Epithelial cell of esophagus (primary cell): ENCODE measurements around the gene PCDHA8.
"Not testable (repeated sequence)": the region's sequence is repeated elsewhere in the genome, so short reads cannot be mapped to it uniquely, and the experiment has no call there.

Experiments used
- DNase-seq: peaks from one replicate; pipeline ENCODE4 v3.0.0; 2010; ENCODE audit warnings: low read depth
- H3K4me3 ChIP-seq: 2 replicates; pipeline ENCODE4 v1.5.1; 2011; ENCODE audit warnings: mild to moderate bottlenecking, low read length, control low read depth
- TF ChIP-seq, protein P1 (sequence below): IDR thresholded peaks from 2 replicates; pipeline ENCODE4 v1.5.1; 2011; ENCODE audit warnings: low read depth, mild to moderate bottlenecking, low read length, control low read depth, inconsistent platforms; ENCODE audit not compliant: insufficient read depth; ENCODE audit errors: missing control alignments

The PCDHA8 gene

DNA sequence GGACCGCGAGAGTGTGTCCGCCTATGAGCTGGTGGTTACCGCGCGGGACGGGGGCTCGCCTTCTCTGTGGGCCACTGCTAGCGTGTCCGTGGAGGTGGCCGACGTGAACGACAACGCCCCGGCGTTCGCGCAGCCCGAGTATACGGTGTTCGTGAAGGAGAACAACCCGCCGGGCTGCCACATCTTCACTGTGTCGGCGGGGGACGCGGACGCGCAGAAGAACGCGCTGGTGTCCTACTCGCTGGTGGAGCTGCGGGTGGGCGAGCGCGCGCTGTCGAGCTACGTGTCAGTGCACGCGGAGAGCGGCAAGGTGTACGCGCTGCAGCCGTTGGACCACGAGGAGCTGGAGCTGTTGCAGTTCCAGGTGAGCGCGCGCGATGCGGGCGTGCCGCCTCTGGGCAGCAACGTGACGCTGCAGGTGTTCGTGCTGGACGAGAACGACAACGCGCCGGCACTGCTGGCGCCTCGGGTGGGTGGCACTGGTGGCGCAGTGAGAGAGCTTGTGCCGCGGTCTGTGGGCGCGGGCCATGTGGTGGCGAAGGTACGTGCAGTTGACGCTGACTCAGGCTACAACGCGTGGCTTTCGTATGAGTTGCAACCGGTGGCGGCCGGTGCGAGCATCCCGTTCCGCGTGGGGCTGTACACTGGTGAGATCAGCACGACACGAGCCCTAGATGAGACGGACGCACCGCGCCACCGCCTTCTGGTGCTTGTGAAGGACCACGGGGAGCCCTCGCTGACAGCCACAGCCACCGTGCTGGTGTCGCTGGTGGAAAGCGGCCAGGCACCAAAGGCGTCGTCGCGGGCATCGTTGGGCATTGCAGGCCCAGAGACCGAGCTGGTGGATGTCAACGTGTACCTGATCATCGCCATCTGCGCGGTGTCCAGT, 5.1 kb upstream of the PCDHA8 start:
- H3K4me3 ChIP-seq: no peak overlapping the region
- DNase-seq: no peak
- TF ChIP-seq, protein P1, sequence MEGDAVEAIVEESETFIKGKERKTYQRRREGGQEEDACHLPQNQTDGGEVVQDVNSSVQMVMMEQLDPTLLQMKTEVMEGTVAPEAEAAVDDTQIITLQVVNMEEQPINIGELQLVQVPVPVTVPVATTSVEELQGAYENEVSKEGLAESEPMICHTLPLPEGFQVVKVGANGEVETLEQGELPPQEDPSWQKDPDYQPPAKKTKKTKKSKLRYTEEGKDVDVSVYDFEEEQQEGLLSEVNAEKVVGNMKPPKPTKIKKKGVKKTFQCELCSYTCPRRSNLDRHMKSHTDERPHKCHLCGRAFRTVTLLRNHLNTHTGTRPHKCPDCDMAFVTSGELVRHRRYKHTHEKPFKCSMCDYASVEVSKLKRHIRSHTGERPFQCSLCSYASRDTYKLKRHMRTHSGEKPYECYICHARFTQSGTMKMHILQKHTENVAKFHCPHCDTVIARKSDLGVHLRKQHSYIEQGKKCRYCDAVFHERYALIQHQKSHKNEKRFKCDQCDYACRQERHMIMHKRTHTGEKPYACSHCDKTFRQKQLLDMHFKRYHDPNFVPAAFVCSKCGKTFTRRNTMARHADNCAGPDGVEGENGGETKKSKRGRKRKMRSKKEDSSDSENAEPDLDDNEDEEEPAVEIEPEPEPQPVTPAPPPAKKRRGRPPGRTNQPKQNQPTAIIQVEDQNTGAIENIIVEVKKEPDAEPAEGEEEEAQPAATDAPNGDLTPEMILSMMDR: no peak

DNA sequence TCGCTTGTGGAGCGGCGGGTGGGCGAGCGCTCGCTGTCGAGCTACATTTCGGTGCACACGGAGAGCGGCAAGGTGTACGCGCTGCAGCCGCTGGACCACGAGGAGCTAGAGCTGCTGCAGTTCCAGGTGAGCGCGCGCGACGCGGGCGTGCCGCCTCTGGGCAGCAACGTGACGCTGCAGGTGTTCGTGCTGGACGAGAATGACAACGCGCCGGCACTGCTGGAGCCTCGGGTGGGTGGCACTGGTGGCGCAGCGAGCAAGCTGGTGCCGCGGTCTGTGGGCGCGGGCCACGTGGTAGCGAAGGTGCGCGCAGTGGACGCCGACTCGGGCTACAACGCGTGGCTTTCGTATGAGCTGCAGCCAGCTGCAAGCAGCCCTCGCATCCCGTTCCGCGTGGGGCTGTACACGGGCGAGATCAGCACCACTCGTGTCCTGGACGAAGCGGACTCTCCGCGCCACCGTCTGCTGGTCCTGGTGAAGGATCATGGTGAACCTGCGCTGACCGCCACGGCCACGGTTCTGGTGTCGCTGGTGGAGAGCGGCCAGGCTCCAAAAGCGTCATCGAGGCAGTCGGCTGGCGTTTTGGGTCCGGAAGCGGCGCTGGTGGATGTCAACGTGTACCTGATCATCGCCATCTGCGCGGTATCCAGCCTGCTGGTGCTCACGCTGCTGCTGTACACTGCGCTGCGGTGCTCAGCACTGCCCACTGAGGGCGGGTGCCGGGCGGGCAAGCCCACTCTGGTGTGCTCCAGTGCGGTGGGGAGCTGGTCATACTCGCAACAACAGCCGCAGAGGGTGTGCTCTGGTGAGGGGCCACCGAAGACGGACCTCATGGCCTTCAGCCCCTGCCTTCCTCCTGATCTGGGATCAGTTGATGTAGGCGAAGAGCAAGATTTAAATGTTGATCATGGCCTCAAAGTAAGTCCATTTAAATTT, 2.1 kb downstream of the PCDHA8 start:
- no peak overlapping the region for H3K4me3 ChIP-seq
- no peak for DNase-seq

DNA sequence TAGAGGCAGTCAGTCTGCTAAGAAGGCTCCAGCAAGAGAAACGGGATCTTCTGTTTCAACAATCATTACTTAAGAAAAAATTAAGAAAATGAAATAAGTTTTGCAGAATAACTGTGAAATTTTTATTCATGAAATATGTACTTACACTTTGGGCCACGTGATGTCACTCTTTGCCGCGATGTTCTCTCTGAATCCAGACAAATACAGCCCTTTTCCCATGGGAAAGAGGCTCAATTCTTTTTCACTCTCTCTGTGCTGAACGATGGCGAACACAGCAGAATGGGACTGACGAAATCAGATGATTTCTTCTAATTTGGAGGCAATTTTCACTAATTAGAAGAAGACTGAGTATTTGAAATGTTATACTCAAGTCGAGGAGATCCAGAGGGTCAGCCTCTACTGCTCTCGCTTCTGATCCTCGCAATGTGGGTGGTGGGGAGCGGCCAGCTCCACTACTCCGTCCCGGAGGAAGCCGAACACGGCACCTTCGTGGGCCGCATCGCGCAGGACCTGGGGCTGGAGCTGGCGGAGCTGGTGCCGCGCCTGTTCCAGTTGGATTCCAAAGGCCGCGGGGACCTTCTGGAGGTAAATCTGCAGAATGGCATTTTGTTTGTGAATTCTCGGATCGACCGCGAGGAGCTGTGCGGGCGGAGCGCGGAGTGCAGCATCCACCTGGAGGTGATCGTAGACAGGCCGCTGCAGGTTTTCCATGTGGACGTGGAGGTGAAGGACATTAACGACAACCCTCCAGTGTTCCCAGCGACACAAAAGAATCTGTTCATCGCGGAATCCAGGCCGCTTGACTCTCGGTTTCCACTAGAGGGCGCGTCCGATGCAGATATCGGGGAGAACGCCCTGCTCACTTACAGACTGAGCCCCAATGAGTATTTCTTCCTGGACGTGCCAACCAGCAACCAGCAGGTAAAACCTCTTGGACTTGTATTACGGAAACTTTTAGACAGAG, 7.4 kb downstream of the PCDHA8 start, which contains the start of gene PCDHA9:
PCDHA9 (plus strand) TSS at position 244 of the 964 bp plus-strand sequence; CDS start at position 358, 114 bp downstream.
- not testable (repeated sequence) for DNase-seq, H3K4me3 ChIP-seq

More for the DNA sequence above, 2.1 kb downstream of the PCDHA8 start:
- TF ChIP-seq, protein P1: no peak

DNA sequence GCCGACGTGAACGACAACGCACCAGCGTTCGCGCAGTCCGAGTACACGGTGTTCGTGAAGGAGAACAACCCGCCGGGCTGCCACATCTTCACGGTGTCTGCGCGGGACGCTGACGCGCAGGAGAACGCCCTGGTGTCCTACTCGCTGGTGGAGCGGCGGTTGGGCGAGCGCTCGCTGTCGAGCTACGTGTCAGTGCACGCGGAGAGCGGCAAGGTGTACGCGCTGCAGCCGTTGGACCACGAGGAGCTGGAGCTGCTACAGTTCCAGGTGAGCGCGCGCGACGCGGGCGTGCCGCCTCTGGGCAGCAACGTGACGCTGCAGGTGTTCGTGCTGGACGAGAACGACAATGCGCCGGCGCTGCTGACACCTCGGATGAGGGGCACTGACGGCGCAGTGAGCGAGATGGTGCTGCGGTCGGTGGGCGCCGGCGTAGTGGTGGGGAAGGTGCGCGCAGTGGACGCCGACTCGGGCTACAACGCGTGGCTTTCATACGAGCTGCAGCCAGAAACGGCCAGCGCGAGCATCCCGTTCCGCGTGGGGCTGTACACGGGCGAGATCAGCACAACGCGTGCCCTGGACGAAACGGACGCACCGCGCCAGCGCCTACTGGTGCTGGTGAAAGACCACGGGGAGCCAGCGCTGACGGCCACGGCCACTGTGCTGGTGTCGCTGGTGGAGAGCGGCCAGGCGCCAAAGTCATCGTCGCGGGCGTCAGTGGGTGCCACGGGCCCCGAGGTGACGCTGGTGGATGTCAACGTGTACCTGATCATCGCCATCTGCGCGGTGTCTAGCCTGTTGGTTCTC, 9.0 kb downstream of the PCDHA8 start:
- DNase-seq, H3K4me3 ChIP-seq: not testable (repeated sequence)

DNA sequence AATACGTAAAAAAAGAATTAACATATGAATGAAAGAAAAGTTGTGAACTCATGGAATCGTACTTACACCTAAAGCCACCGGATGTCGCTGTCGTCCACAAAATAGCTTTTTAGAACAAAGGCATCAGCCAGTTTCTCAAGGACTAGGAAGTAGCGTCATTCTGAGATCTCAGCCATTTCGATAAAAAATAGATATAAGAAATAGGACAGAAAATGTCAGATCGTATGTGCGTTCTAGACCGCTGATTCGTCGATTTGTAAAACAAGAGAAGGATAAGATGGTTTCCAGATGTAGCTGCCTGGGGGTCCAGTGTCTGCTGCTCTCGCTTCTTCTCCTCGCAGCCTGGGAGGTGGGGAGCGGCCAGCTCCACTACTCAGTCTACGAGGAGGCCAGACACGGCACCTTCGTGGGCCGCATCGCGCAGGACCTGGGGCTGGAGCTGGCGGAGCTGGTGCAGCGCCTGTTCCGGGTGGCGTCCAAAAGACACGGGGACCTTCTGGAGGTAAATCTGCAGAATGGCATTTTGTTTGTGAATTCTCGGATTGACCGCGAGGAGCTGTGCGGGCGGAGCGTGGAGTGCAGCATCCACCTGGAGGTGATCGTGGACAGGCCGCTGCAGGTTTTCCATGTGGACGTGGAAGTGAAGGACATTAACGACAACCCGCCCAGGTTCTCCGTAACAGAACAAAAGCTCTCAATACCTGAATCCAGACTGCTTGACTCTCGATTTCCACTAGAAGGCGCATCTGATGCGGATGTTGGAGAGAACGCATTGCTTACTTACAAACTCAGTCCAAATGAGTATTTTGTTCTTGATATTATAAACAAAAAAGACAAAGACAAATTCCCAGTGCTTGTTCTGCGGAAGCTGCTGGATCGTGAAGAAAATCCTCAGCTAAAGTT, 15.0 kb downstream of the PCDHA8 start, which contains the start of gene PCDHA10:
PCDHA10 (plus strand) TSS at position 126 of the 903 bp plus-strand sequence; CDS start at position 278, 152 bp downstream.
- TF ChIP-seq, protein P1: no peak
- DNase-seq: no peak
- no peak within 1 kb of the TSS for H3K4me3 ChIP-seq

DNA sequence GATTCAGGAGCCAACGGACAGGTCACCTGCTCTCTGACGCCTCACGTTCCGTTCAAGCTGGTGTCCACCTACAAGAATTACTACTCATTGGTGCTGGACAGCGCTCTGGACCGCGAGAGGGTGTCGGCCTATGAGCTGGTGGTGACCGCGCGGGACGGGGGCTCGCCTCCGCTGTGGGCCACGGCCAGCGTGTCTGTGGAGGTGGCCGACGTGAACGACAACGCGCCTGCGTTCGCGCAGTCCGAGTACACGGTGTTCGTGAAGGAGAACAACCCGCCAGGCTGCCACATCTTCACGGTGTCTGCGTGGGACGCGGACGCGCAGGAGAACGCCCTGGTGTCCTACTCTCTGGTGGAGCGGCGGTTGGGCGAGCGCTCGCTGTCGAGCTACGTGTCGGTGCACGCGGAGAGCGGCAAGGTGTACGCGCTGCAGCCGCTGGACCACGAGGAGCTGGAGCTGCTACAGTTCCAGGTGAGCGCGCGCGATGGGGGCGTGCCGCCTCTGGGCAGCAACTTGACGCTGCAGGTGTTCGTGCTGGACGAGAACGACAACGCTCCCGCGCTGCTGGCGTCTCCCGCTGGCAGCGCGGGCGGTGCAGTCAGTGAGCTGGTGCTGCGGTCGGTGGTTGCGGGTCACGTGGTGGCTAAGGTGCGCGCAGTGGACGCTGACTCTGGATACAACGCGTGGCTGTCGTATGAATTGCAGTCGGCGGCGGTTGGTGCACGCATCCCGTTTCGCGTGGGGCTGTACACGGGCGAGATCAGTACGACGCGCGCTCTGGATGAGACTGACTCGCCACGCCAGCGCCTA, 16.4 kb downstream of the PCDHA8 start:
- TF ChIP-seq, protein P1: no peak
- no peak for DNase-seq
- H3K4me3 ChIP-seq: no peak overlapping the region
